GM19395 (cell line): ENCODE results near the gene GLI1.
"Not testable (repeated sequence)": the region's sequence is repeated elsewhere in the genome, so short reads cannot be mapped to it uniquely, and the experiment has no call there.

Experiments used
- ATAC-seq: cut with Tn5 transposase; IDR thresholded peaks from one replicate; pipeline ENCODE4 v1.9.1; 2021; ENCODE audit warnings: mild to moderate bottlenecking, moderate library complexity; ENCODE audit not compliant: unreplicated experiment

The GLI1 gene

GRCh38 chr12:57441393-57441792 lies 18.2 kb upstream of the GLI1 start:
- ATAC-seq, result not testable (repeated sequence)

- ATAC-seq, result no peak
Measured at GRCh38 chr12:57441846-57442427, 17.6 kb upstream of the GLI1 start.

- not testable (repeated sequence) for ATAC-seq
Measured at GRCh38 chr12:57444337-57444736, 15.2 kb upstream of the GLI1 start.

DNA sequence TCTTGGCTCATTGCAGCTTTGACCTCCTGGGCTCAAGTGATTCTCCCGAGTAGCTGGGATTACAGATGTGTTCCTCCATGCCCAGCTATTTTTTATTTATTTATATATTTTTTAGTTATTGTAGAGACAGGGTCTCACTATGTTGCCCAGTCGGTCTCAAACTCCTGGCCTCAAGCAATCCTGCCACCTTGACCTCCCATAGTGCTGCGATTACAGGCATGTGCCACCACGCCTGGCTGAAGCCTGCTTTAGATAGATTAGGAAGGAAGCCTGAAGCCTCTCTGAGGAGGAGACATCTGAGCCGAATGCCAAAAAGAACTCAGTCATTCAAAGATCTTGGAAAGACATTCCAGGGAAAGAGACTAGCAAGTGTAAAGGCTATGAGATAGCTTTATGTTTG lies 14.8 kb upstream of the GLI1 start:
- no peak for ATAC-seq

- no peak for ATAC-seq
Measured at GRCh38 chr12:57446292-57446960, 13.2 kb upstream of the GLI1 start.

DNA sequence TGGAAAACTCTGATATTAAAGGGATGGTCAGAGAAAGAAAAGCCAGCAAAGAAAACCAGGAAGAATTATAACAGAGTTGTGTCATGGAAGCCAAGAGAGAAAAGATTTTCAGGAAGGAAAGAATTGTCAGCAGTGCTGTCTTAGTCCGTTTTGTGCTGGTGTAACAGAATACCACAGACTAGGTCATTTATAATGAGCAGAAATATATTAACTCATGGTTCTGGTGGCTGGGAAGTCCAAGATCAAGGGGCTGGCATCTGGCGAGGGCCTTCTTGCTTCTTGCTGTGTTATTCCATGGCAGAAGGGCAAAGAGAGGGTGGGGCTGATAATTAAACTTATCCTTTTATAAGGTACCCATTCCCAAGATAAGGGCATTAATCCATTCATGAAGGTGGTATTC lies 10.9 kb upstream of the GLI1 start:
- no peak for ATAC-seq

DNA sequence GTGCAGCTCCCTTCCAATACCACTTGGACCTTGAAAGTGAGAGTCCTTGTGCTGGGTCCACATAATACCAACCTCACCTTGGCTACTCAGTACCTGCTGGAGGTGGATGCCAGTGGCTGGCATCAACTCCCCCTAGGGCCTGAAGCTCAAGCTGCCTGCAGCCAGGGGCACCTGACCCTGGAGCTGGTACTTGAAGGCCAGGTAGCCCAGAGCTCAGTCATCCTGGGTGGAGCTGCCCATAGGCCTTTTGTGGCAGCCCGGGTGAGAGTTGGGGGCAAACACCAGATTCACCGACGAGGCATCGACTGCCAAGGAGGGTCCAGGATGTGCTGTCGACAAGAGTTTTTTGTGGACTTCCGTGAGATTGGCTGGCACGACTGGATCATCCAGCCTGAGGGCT lies 10.2 kb upstream of the GLI1 start:
- ATAC-seq, result no peak

- no peak for ATAC-seq
Measured at GRCh38 chr12:57450057-57450456, 9.5 kb upstream of the GLI1 start.

GRCh38 chr12:57451233-57451778 lies 8.3 kb upstream of the GLI1 start:
- ATAC-seq, result no peak

- no peak for ATAC-seq
Measured at GRCh38 chr12:57452181-57452936, 7.2 kb upstream of the GLI1 start.

DNA sequence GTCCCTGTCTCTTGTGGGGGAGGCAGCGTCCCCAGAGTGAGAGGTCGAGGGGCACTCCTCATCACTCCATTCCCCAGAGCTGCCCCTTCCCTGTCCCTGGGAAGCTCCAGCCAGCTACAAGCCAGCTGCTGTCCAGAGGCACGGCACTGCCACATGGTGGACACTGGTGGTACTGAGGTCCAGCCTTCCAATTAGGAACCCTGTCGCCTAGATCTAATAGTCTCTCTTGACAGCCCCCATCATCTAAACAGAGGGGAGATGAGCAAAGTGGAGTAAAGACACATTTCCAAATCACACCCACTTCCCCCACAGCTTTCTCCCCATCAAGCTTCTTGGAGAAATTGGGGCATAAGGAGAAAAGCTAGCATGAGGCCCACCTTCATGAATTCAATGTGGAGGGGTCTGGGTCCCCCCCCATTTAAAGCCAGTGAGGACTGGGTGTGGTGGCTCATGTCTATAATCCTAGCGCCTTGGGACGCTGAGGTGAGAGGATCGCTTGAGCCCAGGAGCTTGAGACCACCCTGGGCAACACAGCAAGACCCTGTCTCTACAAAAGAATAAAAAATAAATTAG lies 6.6 kb upstream of the GLI1 start:
- ATAC-seq, result no peak

GRCh38 chr12:57454213-57454565 lies 5.4 kb upstream of the GLI1 start:
- no peak for ATAC-seq

DNA sequence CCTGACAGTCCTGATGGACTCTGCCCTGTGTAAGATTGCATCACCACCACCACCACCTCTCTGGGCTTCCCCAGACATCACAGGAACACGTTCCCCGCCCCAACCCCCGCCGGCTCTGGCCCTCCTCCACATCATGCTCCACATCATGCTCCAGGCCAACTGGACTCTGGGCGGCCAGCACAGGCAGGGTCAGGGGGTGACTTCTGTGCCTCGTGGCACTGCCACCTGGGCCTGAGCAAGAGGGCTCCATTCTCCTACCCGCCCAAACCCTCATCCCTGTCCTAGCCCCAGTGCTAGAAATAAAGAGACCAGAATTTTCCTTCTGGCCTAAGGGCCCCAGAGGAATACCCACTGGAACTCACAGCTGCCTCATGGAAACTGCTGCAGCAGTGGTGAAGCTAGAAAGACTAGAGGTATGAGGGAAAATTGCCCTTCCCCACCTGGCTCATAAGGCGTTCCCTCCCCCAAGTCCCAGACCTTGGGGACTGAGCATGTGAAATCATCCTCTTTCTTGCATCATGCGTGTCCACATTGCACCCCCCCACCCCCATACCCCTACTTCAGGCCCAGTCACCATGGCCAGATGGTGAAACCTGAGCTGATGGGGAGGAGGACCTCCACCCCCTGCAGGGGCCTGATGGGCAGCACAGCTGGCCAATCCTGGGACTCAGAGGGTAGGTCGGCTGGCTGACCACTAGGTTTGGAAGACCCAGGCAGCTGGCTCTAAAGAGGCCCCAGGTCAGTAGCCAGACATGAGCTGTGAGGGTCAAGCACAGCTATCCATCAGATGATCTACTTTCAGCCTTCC lies 4.8 kb upstream of the GLI1 start, which contains the start of gene INHBE:
Gene INHBE, plus strand, starts transcription at position 742 of the 808 bp plus-strand sequence. CDS start 230 bp downstream, outside the sequence.
- ATAC-seq, result no peak

DNA sequence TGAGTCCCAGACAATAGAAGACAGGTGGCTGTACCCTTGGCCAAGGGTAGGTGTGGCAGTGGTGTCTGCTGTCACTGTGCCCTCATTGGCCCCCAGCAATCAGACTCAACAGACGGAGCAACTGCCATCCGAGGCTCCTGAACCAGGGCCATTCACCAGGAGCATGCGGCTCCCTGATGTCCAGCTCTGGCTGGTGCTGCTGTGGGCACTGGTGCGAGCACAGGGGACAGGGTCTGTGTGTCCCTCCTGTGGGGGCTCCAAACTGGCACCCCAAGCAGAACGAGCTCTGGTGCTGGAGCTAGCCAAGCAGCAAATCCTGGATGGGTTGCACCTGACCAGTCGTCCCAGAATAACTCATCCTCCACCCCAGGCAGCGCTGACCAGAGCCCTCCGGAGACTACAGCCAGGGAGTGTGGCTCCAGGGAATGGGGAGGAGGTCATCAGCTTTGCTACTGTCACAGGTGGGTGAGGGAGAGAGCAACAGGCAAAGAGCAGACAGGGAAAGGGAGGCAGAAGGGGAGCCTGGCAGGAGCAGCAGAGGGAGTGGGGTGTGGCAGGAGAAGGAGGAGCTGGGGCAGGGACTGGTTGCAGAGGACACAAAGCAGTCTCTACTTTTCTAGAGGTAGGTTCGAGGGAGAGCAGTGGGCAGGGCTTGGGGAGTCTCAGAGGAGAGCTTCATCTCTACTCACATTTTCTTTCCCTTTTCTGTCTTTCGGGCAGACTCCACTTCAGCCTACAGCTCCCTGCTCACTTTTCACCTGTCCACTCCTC lies 4.0 kb upstream of the GLI1 start:
- no peak for ATAC-seq

DNA sequence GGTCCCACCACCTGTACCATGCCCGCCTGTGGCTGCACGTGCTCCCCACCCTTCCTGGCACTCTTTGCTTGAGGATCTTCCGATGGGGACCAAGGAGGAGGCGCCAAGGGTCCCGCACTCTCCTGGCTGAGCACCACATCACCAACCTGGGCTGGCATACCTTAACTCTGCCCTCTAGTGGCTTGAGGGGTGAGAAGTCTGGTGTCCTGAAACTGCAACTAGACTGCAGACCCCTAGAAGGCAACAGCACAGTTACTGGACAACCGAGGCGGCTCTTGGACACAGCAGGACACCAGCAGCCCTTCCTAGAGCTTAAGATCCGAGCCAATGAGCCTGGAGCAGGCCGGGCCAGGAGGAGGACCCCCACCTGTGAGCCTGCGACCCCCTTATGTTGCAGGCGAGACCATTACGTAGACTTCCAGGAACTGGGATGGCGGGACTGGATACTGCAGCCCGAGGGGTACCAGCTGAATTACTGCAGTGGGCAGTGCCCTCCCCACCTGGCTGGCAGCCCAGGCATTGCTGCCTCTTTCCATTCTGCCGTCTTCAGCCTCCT lies 3.4 kb upstream of the GLI1 start:
- no peak for ATAC-seq

DNA sequence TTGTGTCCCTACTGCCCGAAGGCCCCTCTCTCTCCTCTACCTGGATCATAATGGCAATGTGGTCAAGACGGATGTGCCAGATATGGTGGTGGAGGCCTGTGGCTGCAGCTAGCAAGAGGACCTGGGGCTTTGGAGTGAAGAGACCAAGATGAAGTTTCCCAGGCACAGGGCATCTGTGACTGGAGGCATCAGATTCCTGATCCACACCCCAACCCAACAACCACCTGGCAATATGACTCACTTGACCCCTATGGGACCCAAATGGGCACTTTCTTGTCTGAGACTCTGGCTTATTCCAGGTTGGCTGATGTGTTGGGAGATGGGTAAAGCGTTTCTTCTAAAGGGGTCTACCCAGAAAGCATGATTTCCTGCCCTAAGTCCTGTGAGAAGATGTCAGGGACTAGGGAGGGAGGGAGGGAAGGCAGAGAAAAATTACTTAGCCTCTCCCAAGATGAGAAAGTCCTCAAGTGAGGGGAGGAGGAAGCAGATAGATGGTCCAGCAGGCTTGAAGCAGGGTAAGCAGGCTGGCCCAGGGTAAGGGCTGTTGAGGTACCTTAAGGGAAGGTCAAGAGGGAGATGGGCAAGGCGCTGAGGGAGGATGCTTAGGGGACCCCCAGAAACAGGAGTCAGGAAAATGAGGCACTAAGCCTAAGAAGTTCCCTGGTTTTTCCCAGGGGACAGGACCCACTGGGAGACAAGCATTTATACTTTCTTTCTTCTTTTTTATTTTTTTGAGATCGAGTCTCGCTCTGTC lies 2.7 kb upstream of the GLI1 start:
- no peak for ATAC-seq

DNA sequence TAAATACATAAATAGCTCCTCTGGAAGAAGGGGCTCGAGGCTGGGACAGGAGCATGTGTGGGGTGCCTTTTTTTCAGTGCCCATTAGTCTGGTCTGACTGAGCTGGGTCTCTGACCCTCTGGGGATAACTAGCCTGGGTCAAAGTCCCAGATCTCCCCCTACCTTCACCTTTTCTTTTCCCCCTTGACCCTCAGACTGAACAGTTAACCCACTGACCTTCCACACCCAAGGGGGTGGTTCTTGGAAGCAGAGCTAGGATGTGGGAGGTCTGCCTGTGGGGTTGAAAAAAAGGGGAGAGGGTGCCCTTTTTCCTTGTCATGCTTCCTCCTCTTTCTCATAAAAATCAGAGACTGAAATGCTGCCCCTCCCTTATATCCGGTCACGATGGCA lies 925 bp upstream of the GLI1 start:
- no peak for ATAC-seq

- peak; percentile 66 for ATAC-seq
Measured at GRCh38 chr12:57459055-57459749, 383 bp upstream of the GLI1 start.

DNA sequence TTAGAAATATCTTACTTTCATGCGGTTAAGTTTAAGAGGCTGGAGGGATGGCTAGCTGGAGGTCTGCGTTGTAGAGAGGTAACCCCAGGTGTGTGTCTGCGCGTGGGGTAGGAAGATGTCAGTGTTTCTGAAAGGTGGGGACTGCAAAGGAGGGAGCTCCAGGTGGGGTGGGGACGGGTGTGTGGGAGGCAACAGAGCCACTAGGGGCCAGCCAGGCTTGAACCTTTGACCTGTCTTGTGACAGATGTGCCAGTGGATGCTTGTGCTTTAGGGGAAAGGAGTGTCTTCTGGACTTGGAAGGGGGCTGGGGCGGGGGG lies 841 bp downstream of the GLI1 start:
- no peak for ATAC-seq
